ENCODE data around the gene POU3F1.

POU3F1 gene

DNA sequence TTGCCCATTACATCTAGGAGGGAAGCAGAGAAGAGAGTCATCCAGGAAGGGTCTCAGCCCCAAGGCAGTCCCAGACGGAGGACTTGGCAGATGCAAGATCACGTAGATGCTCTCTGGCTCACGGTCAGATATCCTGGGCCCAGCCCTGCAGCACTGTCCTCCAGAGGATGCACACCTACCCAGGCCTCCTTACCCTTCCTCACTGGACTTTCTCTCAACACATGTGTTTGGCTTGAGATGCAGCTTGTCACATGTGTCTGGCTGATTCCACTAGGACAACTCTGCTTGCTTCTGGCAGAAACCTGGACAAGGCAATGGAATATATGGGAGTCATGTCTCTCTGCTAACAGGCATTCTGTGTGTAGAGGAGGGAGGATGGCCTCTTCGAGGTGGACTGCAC lies 32.4 kb upstream of the POU3F1 start:
- Histone ChIP-seq H3K9me2 (ENCODE audit: low read depth, low read length) (no peaks in the 10 kb centered on the region), H2AFZ (ENCODE audit: low read length) (no peak overlapping the region), H3K9ac (ENCODE audit: low read length) (no peak overlapping the region), H3K4me1 (ENCODE audit: insufficient read depth, low read length, severe bottlenecking) (no peaks in the 10 kb centered on the region), H3K79me2 (ENCODE audit: insufficient read depth, low read length) (no peaks in the 10 kb centered on the region), H3K9me3 (ENCODE audit: low read length) (no peaks in the 10 kb centered on the region), H3K4me3 (ENCODE audit: low read depth, low read length, poor library complexity, severe bottlenecking) (no peak overlapping the region), H3K27me3 (ENCODE audit: insufficient read depth, low read length) (no peaks in the 10 kb centered on the region), H3F3A (ENCODE audit: insufficient read depth, low read length) (no peaks in the 10 kb centered on the region), H3K36me3 (ENCODE audit: insufficient read depth, low read length) (no peaks in the 10 kb centered on the region), H3K27ac (ENCODE audit: low read depth, low read length, poor library complexity, severe bottlenecking) (no peak overlapping the region), H4K20me1 (ENCODE audit: insufficient read depth, low read length) (no peaks in the 10 kb centered on the region), H3K4me2 (ENCODE audit: low read length) (no peak overlapping the region)
- TF ChIP-seq, protein P1, sequence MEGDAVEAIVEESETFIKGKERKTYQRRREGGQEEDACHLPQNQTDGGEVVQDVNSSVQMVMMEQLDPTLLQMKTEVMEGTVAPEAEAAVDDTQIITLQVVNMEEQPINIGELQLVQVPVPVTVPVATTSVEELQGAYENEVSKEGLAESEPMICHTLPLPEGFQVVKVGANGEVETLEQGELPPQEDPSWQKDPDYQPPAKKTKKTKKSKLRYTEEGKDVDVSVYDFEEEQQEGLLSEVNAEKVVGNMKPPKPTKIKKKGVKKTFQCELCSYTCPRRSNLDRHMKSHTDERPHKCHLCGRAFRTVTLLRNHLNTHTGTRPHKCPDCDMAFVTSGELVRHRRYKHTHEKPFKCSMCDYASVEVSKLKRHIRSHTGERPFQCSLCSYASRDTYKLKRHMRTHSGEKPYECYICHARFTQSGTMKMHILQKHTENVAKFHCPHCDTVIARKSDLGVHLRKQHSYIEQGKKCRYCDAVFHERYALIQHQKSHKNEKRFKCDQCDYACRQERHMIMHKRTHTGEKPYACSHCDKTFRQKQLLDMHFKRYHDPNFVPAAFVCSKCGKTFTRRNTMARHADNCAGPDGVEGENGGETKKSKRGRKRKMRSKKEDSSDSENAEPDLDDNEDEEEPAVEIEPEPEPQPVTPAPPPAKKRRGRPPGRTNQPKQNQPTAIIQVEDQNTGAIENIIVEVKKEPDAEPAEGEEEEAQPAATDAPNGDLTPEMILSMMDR (IDR thresholded peaks at IDR 0.05; ENCODE audit: low read length): no peak
- TF ChIP-seq EZH2 (IDR thresholded peaks at IDR 0.05; ENCODE audit: borderline replicate concordance, low read length): no peak

DNA sequence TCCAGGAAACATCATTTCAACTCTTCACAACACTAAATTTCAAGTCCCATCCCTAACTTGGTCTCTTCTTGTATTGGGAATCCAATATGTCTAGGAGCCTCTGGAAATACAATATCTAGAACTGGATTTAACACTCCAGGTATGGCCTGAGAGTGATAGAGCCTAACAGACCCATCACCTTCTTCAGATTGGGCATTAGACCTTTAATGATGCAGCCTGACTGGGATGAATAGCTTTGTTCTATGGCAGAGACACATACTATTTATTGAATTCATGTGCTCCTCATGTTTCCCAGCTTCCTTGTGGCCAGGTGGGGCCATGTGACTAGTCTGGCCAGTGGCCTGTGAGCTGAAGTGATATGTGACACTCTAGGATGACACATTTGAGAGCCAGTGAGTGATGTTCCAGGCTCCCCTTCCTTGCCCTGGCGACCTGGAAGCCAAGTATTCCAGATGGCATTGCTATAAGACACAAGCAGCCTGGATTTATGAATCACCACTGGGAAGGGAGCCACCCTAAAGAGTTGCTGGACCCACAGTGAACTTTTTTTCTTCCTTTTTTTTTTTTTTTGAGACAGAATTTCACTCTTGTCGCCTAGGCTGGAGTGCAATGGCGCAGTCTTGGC lies 31.0 kb upstream of the POU3F1 start:
- no peaks in the 10 kb centered on the region for H3K27me3 ChIP-seq (ENCODE audit: insufficient read depth, low read length)
- H3K9me2 ChIP-seq (ENCODE audit: low read depth, low read length): no peaks in the 10 kb centered on the region
- H3K79me2 ChIP-seq (ENCODE audit: insufficient read depth, low read length): no peaks in the 10 kb centered on the region
- no peak overlapping the region for H3K27ac ChIP-seq (ENCODE audit: low read depth, low read length, poor library complexity, severe bottlenecking)
- no peak overlapping the region for H3K4me2 ChIP-seq (ENCODE audit: low read length)
- H2AFZ ChIP-seq (ENCODE audit: low read length): no peak overlapping the region
- H4K20me1 ChIP-seq (ENCODE audit: insufficient read depth, low read length): no peaks in the 10 kb centered on the region
- H3K9ac ChIP-seq (ENCODE audit: low read length): no peak overlapping the region
- H3K4me1 ChIP-seq (ENCODE audit: insufficient read depth, low read length, severe bottlenecking): no peaks in the 10 kb centered on the region
- H3K4me3 ChIP-seq (ENCODE audit: low read depth, low read length, poor library complexity, severe bottlenecking): no peak overlapping the region
- TF ChIP-seq EZH2 (IDR thresholded peaks at IDR 0.05; ENCODE audit: borderline replicate concordance, low read length): no peak
- TF ChIP-seq, protein P1 (IDR thresholded peaks at IDR 0.05; ENCODE audit: low read length): no peak
- H3K9me3 ChIP-seq (ENCODE audit: low read length): no peaks in the 10 kb centered on the region
- no peaks in the 10 kb centered on the region for H3K36me3 ChIP-seq (ENCODE audit: insufficient read depth, low read length)
- H3F3A ChIP-seq (ENCODE audit: insufficient read depth, low read length): no peaks in the 10 kb centered on the region

DNA sequence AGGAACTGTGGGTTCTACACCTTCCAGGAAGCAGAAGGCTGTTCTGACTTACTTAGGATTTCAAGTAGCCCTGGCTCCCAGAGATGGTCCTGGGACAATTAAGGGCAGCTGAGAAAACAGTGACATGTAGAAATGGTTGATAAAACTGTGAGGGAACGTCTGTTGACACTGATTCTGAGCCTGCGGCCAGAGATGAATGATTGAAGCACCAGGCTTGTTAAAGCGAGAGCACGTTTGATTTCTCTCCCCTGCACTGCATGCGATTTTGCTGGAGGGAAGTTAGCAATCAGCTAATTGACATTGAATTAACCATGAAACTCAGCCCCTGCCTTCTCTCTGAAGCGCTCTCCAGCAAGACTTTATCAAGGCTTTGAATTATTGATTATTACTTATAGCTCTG lies 29.9 kb upstream of the POU3F1 start:
- no peak overlapping the region for H3K27ac ChIP-seq (ENCODE audit: low read depth, low read length, poor library complexity, severe bottlenecking)
- H3K9me3 ChIP-seq (ENCODE audit: low read length): no peaks in the 10 kb centered on the region
- no peak overlapping the region for H3K9ac ChIP-seq (ENCODE audit: low read length)
- no peak overlapping the region for H2AFZ ChIP-seq (ENCODE audit: low read length)
- H3K4me3 ChIP-seq (ENCODE audit: low read depth, low read length, poor library complexity, severe bottlenecking): no peak overlapping the region
- no peak for TF ChIP-seq EZH2 (IDR thresholded peaks at IDR 0.05; ENCODE audit: borderline replicate concordance, low read length)
- TF ChIP-seq, protein P1 (IDR thresholded peaks at IDR 0.05; ENCODE audit: low read length): no peak
- no peaks in the 10 kb centered on the region for H3K79me2 ChIP-seq (ENCODE audit: insufficient read depth, low read length)
- no peaks in the 10 kb centered on the region for H3K9me2 ChIP-seq (ENCODE audit: low read depth, low read length)
- H3K27me3 ChIP-seq (ENCODE audit: insufficient read depth, low read length): no peaks in the 10 kb centered on the region
- no peaks in the 10 kb centered on the region for H4K20me1 ChIP-seq (ENCODE audit: insufficient read depth, low read length)
- H3K36me3 ChIP-seq (ENCODE audit: insufficient read depth, low read length): no peaks in the 10 kb centered on the region
- H3F3A ChIP-seq (ENCODE audit: insufficient read depth, low read length): no peaks in the 10 kb centered on the region
- H3K4me2 ChIP-seq (ENCODE audit: low read length): no peak overlapping the region
- H3K4me1 ChIP-seq (ENCODE audit: insufficient read depth, low read length, severe bottlenecking): no peaks in the 10 kb centered on the region
